NCI-H345 treated with DMSO at 0.1 percent for 48 hours (cell line): ENCODE results near the gene TFE3.

Experiments used
- DNase-seq: peaks from one replicate; lab custom pipeline; 2025; ENCODE audit not compliant: unreplicated experiment; lab: John Stamatoyannopoulos, UW

Gene TFE3

GRCh38 chrX:49043220-49043986 is at the start of gene TFE3:
TFE3 (minus strand) TSS chrX:49043357; CDS start chrX:49043226, 131 bp downstream.
- peak; percentile 94 for DNase-seq

GRCh38 chrX:49089553-49089952 is 46.4 kb upstream of the TFE3 start:
- DNase-seq: no peak

GRCh38 chrX:49082271-49082871 is 39.2 kb upstream of the TFE3 start:
- no peak for DNase-seq

GRCh38 chrX:49079489-49080428 is 36.6 kb upstream of the TFE3 start, which contains the start of gene WDR45:
WDR45 (minus strand) TSS chrX:49079887; CDS start chrX:49078095, 1,792 bp downstream.
- peak; percentile 36 for DNase-seq

GRCh38 chrX:49077941-49078340 is 34.8 kb upstream of the TFE3 start:
- DNase-seq: no peak

- DNase-seq: no peak
Observed at GRCh38 chrX:49075347-49075746, 32.2 kb upstream of the TFE3 start.

- DNase-seq: peak; percentile 78
Observed at GRCh38 chrX:49073601-49074575, 30.7 kb upstream of the TFE3 start, which contains the start of gene PRAF2. PRAF2 (minus strand) TSS chrX:49074002; CDS start chrX:49073987, 15 bp downstream.

GRCh38 chrX:49072712-49073095 is 29.5 kb upstream of the TFE3 start:
- no peak for DNase-seq

GRCh38 chrX:49071877-49072711 is 28.9 kb upstream of the TFE3 start:
- no peak for DNase-seq

GRCh38 chrX:49070988-49071387 is 27.8 kb upstream of the TFE3 start:
- DNase-seq: no peak

GRCh38 chrX:49069038-49069437 is 25.9 kb upstream of the TFE3 start:
- no peak for DNase-seq

GRCh38 chrX:49067285-49068120 is 24.3 kb upstream of the TFE3 start:
- DNase-seq: no peak

GRCh38 chrX:49066690-49067089 is 23.5 kb upstream of the TFE3 start:
- no peak for DNase-seq

GRCh38 chrX:49066278-49066677 is 23.1 kb upstream of the TFE3 start:
- no peak for DNase-seq

GRCh38 chrX:49064735-49065134 is 21.6 kb upstream of the TFE3 start:
- no peak for DNase-seq

GRCh38 chrX:49064303-49064702 is 21.1 kb upstream of the TFE3 start:
- DNase-seq: no peak

GRCh38 chrX:49063715-49064114 is 20.6 kb upstream of the TFE3 start:
- no peak for DNase-seq

- no peak for DNase-seq
Observed at GRCh38 chrX:49061916-49062315, 18.8 kb upstream of the TFE3 start.
